ENCODE measurements around the gene SEZ6L2.

The SEZ6L2 gene

GRCh38 chr16:29901607-29901945, 2.2 kb upstream of the SEZ6L2 start:
- DNase-seq (ENCODE audit: low spot score) = no peak
- Histone ChIP-seq H3K27ac (no peak overlapping the region), H3K4me3 (no peak overlapping the region)
- no peak for TF ChIP-seq CTCF (IDR thresholded peaks at IDR 0.05)

- Histone ChIP-seq H3K27ac (no peak overlapping the region), H3K4me3 (peak overlapping the region; percentile 82)
- DNase-seq (ENCODE audit: low spot score) = no peak
- no peak for TF ChIP-seq CTCF (IDR thresholded peaks at IDR 0.05)
Observed at GRCh38 chr16:29900888-29901606, 1.7 kb upstream of the SEZ6L2 start.

GRCh38 chr16:29900102-29900887, 945 bp upstream of the SEZ6L2 start, which contains the start of gene ASPHD1:
Gene ASPHD1 (plus strand): TSS chr16:29900488. CDS start chr16:29900972, 484 bp downstream.
- peak; percentile 79 for DNase-seq (ENCODE audit: low spot score)
- H3K4me3 ChIP-seq = peak within 1 kb of the TSS; percentile 82
- H3K27ac ChIP-seq = peak within 1 kb of the TSS in 1 of 2 donors; percentile 48
- TF ChIP-seq CTCF (IDR thresholded peaks at IDR 0.05) = no peak

- Histone ChIP-seq H3K4me3 (peak overlapping the region; percentile 82), H3K27ac (no peak overlapping the region)
- no peak for DNase-seq (ENCODE audit: low spot score)
- TF ChIP-seq CTCF (IDR thresholded peaks at IDR 0.05) = no peak
Observed at GRCh38 chr16:29898804-29899515, 390 bp downstream of the SEZ6L2 start.

GRCh38 chr16:29898135-29898803, 1.1 kb downstream of the SEZ6L2 start:
- TF ChIP-seq CTCF (IDR thresholded peaks at IDR 0.05) = no peak
- H3K4me3 ChIP-seq = no peak overlapping the region
- DNase-seq (ENCODE audit: low spot score) = no peak
- H3K27ac ChIP-seq = no peak overlapping the region

GRCh38 chr16:29897333-29897732, 2.0 kb downstream of the SEZ6L2 start:
- TF ChIP-seq CTCF (IDR thresholded peaks at IDR 0.05) = no peak
- H3K4me3 ChIP-seq = no peak overlapping the region

More at GRCh38 chr16:29897333-29897732, 2.0 kb downstream of the SEZ6L2 start:
- H3K27ac ChIP-seq = no peak overlapping the region
- no peak for DNase-seq (ENCODE audit: low spot score)
